Ectodermal cell (in vitro differentiated cells): ENCODE measurements around the gene WHAMM.
A peak's percentile ranks its signal among the peaks of the same experiment; 100 is the strongest.

ENCODE experiments used
- H3K27ac ChIP-seq: 2 replicates; pipeline ENCODE4 v1.7.0; 2013; ENCODE audit warnings: mild to moderate bottlenecking, low read depth, low read length; ENCODE audit not compliant: insufficient read depth, poor library complexity, severe bottlenecking
- H3K27me3 ChIP-seq: 2 replicates; pipeline ENCODE4 v1.7.0; 2013; ENCODE audit warnings: mild to moderate bottlenecking, low read length; ENCODE audit not compliant: insufficient read depth, control insufficient read depth, poor library complexity, severe bottlenecking
- H3K36me3 ChIP-seq: one replicate; pipeline ENCODE4 v1.7.0; 2013; ENCODE audit warnings: low read length; ENCODE audit not compliant: control insufficient read depth, insufficient read depth
- H3K4me1 ChIP-seq: one replicate; pipeline ENCODE4 v1.7.0; 2013; ENCODE audit warnings: low read length; ENCODE audit not compliant: control insufficient read depth, insufficient read depth
- H3K4me3 ChIP-seq: 2 replicates; pipeline ENCODE4 v1.7.0; 2013; ENCODE audit warnings: low read depth, low read length, control low read depth; ENCODE audit not compliant: insufficient read depth
- H3K9me3 ChIP-seq: 2 replicates; pipeline ENCODE4 v1.7.0; 2013; ENCODE audit warnings: mild to moderate bottlenecking, low read length, moderate library complexity; ENCODE audit not compliant: control insufficient read depth
- WGBS, 2 experiments: methylation state at CpG; one replicate each; pipeline ENCODE4 v1.1.7; 2013; ENCODE audit warnings: missing lambda C conversion rate in 2 of 2; 5-methylcytosine and 5-hydroxymethylcytosine counted together

Gene WHAMM

DNA sequence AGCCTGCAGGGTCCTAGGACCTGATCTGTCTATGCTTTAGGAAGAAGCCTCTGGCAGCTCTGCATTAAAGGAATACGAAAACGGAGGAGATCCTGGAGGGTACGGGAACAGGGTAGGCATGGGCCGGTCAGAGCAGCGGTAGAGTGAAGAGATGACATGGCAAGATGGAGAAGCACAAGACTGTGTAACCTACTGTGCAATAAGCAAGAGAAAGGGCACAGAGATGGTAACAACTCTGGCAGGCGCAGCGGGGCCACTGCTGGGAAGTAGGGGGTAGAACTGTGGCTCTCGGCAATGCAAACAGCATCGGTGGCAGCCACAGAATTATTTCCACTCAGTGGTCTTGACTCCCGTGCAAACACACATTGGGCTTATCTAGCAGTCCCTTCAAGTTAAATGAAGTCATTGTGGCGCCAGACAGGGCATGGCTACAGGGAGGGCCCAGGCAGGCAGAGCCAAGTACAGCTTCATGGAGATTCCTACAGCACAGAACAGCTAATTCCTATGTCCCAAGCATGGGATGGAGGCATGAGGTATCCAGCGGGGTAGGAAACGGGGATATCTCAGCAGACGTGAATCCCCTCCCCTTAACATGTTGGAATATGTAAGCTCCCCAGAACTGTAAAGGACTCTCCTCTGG is 28.8 kb downstream of the WHAMM start:
- Histone ChIP-seq H3K4me3 (no peak overlapping the region), H3K27ac (no peak overlapping the region), H3K4me1 (no peaks in the 10 kb centered on the region), H3K9me3 (no peaks in the 10 kb centered on the region), H3K27me3 (no peaks in the 10 kb centered on the region), H3K36me3 (peaks cover 2% of the 10 kb centered on the region)
- WGBS, 2 experiments: 94 to 95% methylated on average over 14 of the region's 14 CpGs

DNA sequence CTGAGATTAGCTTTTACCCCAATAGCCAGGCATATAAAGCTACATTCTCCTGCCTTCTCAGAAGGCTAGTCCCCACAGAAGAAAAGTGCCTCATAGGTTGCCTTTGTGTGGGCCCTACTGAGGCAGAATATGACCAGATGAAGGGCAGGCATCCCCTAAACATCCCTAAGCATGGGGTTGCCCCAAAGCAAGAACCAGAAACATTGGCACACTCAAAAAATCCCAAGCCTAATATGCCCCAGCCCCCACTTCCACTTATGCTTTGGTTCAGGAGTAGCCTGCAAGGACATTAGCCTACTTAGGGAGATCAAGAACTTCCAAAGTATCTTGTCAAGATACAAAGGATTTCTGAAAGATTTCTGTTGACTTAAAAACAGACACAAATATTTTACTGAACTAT is 29.7 kb downstream of the WHAMM start:
- no peak overlapping the region for H3K27ac ChIP-seq
- no peaks in the 10 kb centered on the region for H3K4me1 ChIP-seq
- peaks cover 2% of the 10 kb centered on the region for H3K36me3 ChIP-seq
- no peak overlapping the region for H3K4me3 ChIP-seq
- no peaks in the 10 kb centered on the region for H3K9me3 ChIP-seq
- no peaks in the 10 kb centered on the region for H3K27me3 ChIP-seq

DNA sequence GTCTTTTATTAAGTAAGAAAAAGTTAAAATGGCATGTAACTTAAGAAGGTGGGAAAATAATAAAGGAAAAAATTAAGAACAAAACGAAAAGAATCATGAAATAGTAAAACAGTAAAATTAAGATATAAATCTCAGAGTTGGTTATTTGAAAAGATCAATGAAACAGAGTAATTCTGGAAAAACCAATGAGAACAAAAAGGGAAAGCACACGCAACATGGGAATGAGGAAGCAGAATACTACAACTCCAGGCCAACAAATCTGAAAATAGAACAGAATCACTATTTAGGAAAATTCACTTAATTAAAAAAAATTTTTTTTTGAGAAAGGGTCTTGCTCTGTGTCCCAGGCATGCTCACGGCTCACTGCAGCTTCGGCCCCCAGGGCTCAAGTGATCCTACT is 30.7 kb downstream of the WHAMM start:
- Histone ChIP-seq H3K27ac (no peak overlapping the region), H3K36me3 (peaks cover 1% of the 10 kb centered on the region), H3K9me3 (no peaks in the 10 kb centered on the region), H3K4me1 (no peaks in the 10 kb centered on the region), H3K27me3 (no peaks in the 10 kb centered on the region), H3K4me3 (no peak overlapping the region)
- WGBS, 2 experiments: 92 to 93% methylated on average over 3 to 4 of the region's 4 CpGs

DNA sequence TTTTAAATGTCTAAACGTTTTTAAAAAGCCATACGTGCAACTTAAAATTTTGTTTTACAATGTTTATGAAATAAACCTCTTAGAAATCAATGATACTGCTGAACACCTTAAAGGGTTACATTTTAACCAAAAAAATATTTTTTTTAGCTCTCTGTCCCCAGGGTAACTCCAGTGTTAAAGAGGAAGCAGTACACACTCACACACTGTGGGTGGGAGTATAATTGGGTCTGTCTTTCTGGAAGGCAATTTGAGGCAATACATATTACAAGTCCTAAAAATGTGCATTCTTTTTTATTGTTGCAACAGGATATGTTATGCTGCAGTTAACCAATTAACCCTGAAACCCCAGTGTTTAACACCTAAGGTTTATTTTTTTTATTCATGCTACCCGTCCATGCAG is 34.1 kb downstream of the WHAMM start:
- Histone ChIP-seq H3K27me3 (no peaks in the 10 kb centered on the region), H3K27ac (no peak overlapping the region), H3K9me3 (no peaks in the 10 kb centered on the region), H3K4me1 (no peaks in the 10 kb centered on the region), H3K36me3 (no peaks in the 10 kb centered on the region), H3K4me3 (no peak overlapping the region)
- 81 to 92% methylated on average over 1 of the region's 3 CpGs for WGBS, 2 experiments

DNA sequence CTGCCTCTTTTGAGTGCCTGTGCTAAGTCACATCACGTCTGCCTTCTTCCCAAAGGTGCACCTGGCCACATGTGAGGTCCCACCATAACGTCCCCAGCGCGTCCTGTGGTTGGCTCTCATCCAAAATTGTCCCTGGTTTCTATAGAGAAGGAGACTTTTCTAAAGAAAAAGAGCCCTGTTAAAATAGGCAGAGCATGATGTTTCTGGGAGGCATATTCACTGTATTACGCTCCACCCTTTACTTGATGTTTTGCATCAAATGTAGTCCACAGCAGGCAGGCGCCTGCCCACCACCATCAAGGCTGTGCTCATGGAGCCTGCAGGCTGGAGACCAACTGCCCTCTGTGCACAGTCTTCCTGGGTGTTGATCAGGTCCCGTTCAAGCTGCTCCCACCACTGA is 36.3 kb downstream of the WHAMM start:
- Histone ChIP-seq H3K4me3 (no peak overlapping the region), H3K9me3 (no peaks in the 10 kb centered on the region), H3K36me3 (no peaks in the 10 kb centered on the region), H3K27me3 (no peaks in the 10 kb centered on the region), H3K27ac (no peak overlapping the region), H3K4me1 (peaks cover 10% of the 10 kb centered on the region)
- WGBS, 2 experiments: 76 to 79% methylated on average over 7 of the region's 7 CpGs

DNA sequence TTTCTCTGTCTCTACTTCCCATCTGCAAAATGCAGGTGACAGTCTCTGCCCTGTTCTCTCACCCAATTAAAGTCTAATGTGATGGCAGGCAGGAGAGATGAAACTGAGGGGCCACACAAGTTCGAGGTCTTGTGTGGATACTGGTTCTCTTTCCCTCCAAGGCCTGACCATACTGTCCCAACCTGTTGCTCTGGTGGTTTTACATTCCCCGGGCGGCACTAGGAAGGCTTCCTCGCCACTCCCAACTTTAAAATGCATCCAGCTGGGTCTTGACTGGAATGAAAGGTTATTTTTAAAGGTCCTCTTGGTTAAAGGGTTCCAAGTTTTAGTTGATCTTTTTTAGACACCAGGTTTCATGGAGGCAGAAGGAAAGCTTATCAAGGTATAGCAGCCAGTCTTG is 37.2 kb downstream of the WHAMM start:
- Histone ChIP-seq H3K36me3 (no peaks in the 10 kb centered on the region), H3K4me1 (peaks cover 10% of the 10 kb centered on the region), H3K27ac (no peak overlapping the region), H3K9me3 (no peaks in the 10 kb centered on the region), H3K27me3 (no peaks in the 10 kb centered on the region), H3K4me3 (no peak overlapping the region)
- WGBS, 2 experiments: 90 to 92% methylated on average over 4 of the region's 4 CpGs

DNA sequence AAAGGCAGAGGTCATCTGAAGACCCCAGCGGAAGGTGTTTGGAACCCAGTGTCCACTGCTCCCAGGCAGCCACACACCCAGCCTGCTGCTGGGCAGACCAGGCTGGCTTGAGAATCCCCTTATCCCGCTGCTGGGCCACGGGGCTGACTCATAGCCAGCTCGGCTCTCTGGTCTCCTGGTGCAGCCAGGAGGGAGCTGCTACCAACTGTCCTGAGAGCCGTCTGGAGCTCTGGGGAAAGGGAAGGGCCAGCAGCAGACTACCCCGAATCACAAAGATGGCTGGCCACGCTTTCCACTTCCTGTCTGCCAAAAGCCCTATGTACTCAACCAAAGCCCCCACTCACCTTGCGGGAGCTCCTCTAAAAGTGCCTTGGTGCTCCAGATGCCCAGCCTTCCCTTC is 38.3 kb downstream of the WHAMM start:
- no peaks in the 10 kb centered on the region for H3K27me3 ChIP-seq
- H3K27ac ChIP-seq: no peak overlapping the region
- no peak overlapping the region for H3K4me3 ChIP-seq
- H3K36me3 ChIP-seq: no peaks in the 10 kb centered on the region
- WGBS, 2 experiments: 83 to 85% methylated on average over 8 of the region's 8 CpGs
- no peaks in the 10 kb centered on the region for H3K9me3 ChIP-seq
- peaks cover 10% of the 10 kb centered on the region for H3K4me1 ChIP-seq

DNA sequence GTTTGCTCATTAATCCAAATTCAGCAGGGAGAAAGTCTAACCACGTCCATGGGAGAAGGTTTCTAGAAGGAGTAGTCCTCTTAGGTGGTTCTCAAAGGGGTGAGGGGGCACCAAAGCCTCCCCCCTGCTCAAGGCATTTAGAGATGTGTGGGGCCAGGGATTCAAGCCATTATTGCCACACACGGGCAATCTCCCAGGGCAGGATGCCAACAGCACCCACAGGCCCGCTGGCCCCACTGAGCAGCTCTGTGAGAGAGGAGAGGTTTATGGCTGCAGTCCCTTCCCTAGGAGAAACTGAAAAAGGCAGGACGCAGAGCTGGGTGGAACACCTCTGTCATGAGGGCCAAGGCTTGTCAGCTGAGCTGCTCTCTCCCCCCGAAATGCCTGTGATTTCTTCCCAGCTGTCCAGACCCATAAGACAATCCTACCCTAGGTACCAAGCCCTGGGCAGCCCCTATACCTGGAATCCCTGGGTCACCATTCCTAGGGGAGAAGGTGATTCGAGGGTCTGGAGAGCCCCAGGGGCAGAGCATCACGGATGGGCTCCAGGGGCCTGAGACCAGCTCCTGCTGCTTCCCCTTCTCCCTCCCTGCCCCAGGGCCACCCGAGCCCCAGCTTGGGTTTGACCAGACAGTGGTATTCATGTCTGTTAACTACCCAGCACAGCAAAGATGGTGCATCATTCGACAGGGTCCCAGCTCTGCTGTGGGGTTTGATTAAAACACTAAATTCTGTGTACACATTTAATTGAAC is 39.0 kb downstream of the WHAMM start:
- Histone ChIP-seq H3K27me3 (no peaks in the 10 kb centered on the region), H3K27ac (no peak overlapping the region), H3K4me3 (no peak overlapping the region), H3K4me1 (peaks cover 10% of the 10 kb centered on the region), H3K36me3 (no peaks in the 10 kb centered on the region), H3K9me3 (no peaks in the 10 kb centered on the region)
- WGBS, 2 experiments: 87 to 92% methylated on average over 9 of the region's 9 CpGs

DNA sequence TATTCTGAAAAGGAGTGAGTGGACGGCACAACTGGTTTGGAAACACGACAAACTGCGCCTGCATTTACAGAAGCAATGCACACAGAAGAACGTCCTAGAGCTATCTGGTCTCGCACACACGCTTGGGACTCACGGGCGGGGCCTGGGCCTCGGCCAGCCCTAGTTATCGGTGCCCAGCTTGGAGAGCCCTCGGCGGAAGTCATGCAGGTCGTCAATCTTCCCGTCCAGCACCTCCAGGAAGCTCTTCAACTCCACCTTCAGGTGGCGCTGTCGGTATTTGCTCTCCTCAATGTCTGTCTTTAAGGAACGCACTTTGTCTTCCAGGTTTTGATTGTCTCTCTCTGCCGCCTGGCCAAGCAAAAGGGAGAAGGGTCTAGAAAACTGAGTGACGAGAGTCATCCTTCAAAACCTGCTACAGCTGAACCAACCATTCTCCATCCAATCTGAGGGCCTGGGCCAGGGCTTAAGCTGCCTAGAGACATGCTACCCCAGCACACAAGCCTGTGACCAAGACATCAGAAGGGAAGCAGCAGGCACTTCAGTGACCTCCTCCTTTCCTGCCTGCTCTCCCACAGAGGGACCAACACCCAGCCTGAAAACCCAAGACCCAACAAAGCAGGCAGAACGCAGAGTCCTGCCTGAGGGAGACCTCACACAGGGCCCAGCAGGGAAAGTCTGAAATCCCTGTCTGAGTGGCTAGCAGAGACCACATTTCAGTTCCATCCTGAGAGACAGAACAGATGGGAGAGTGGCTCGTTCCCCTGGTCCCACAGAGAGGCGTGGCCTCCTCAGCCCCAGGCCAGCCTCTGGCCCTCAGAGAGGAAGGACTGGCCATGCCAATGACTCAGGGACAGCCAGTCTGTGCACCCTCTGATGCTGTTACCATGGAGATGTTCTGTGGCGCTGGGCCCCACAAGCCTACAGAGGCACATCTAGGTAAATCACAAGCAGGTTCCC is 40.4 kb downstream of the WHAMM start:
- no peaks in the 10 kb centered on the region for H3K27me3 ChIP-seq

DNA sequence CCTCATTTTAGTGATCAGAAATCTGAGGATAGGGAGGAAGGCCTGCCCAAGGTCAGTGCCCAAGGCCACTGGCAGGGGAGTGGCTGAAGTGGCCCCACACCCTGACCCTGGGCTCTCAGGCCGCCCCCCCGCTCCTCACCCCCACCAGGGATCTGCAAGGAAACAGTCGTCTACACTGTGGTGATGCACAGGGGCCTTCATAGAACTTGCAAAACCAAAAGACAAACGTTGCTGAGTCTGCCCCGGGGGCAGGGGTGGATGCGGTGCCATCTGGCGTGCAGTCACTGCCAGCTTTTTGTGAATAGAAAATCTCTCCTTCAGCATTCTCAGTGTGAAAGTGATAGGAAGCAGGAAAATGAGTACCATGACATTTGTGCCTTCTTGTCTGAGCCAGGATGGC is 41.3 kb downstream of the WHAMM start:
- no peaks in the 10 kb centered on the region for H3K36me3 ChIP-seq
- no peak overlapping the region for H3K4me3 ChIP-seq
- H3K4me1 ChIP-seq: peaks cover 10% of the 10 kb centered on the region
- WGBS, 2 experiments: 91 to 94% methylated on average over 7 of the region's 7 CpGs
- H3K27ac ChIP-seq: no peak overlapping the region
- H3K9me3 ChIP-seq: no peaks in the 10 kb centered on the region
- H3K27me3 ChIP-seq: no peaks in the 10 kb centered on the region

More for the DNA sequence above, 40.4 kb downstream of the WHAMM start:
- no peaks in the 10 kb centered on the region for H3K9me3 ChIP-seq
- 29% methylated on average over 23 of the region's 23 CpGs for WGBS, 2 experiments
- peaks cover 10% of the 10 kb centered on the region for H3K4me1 ChIP-seq
- H3K36me3 ChIP-seq: no peaks in the 10 kb centered on the region
- H3K4me3 ChIP-seq: no peak overlapping the region
- H3K27ac ChIP-seq: peak overlapping the region; percentile 74
